Gastrocnemius medialis (tissue), 4 donors: ENCODE data around the gene PTPRN2.
"Not testable (repeated sequence)": the region's sequence is repeated elsewhere in the genome, so short reads cannot be mapped to it uniquely, and the experiment has no call there.

Experiments
- CTCF ChIP-seq, 5 experiments: fragments of 450-650 bp in 3 of 5; fragments of 200-600 bp in 2 of 5; sonication (generic) in 2 of 5; IDR thresholded peaks in 4 of 5; conservative IDR thresholded peaks in 1 of 5; 1 replicate in 4 of 5; 2 replicates in 1 of 5; pipeline ENCODE4 v1.5.1; 2016 to 2019; ENCODE audit warnings: antibody characterized with exemption in 5 of 5, mild to moderate bottlenecking in 3 of 5, moderate library complexity in 3 of 5
- POLR2A ChIP-seq, 2 donors: fragments of 450-650 bp; IDR thresholded peaks; one replicate each; pipeline ENCODE4 v1.6.1; 2017; ENCODE audit warnings: antibody characterized with exemption in 2 of 2, mild to moderate bottlenecking in 2 of 2, moderate library complexity in 2 of 2

- not testable (repeated sequence) for TF ChIP-seq CTCF (IDR thresholded peaks at IDR 0.05 in 4 of 5, conservative IDR thresholded peaks at IDR 0.05 in 1 of 5); POLR2A (IDR thresholded peaks at IDR 0.05)
Measured at GRCh38 chr7:157896376-157896675, 691.3 kb downstream of the PTPRN2 start.
